IMR-90 (cell line): ENCODE measurements around the gene ZKSCAN4.

ENCODE experiments used
- BHLHE40 ChIP-seq: fragments of 150-350 bp; IDR thresholded peaks from 2 replicates; pipeline ENCODE4 v1.6.1; 2016; ENCODE audit warnings: mild to moderate bottlenecking, low read depth, low read length
- CEBPB ChIP-seq: IDR thresholded peaks from 2 replicates; pipeline ENCODE4 v1.6.1; 2012; ENCODE audit warnings: low read depth, low read length, improper control_type of control experiment
- CHD1 ChIP-seq: IDR thresholded peaks from 2 replicates; pipeline ENCODE4 v1.6.1; 2012; ENCODE audit warnings: low read depth, low read length, improper control_type of control experiment
- CTCF ChIP-seq: conservative IDR thresholded peaks from 2 replicates; pipeline ENCODE4 v1.5.1; 2012; ENCODE audit warnings: mild to moderate bottlenecking, low read depth, low read length, improper control_type of control experiment
- ELK1 ChIP-seq: fragments of 150-350 bp; IDR thresholded peaks from 2 replicates; pipeline ENCODE4 v1.6.1; 2016; ENCODE audit warnings: low read depth, mild to moderate bottlenecking, low read length, moderate library complexity, borderline replicate concordance
- FOS ChIP-seq: fragments of 150-350 bp; IDR thresholded peaks from 2 replicates; pipeline ENCODE4 v1.6.1; 2016; ENCODE audit warnings: low read depth, low read length
- MAFK ChIP-seq: IDR thresholded peaks from 2 replicates; pipeline ENCODE4 v1.6.1; 2012; ENCODE audit warnings: low read depth, low read length, improper control_type of control experiment
- MAZ ChIP-seq: IDR thresholded peaks from 2 replicates; pipeline ENCODE4 v1.6.1; 2012; ENCODE audit warnings: low read depth, mild to moderate bottlenecking, low read length, improper control_type of control experiment, moderate library complexity, borderline replicate concordance
- MXI1 ChIP-seq: IDR thresholded peaks from 2 replicates; pipeline ENCODE4 v1.6.1; 2012; ENCODE audit warnings: low read depth, mild to moderate bottlenecking, low read length, moderate library complexity, borderline replicate concordance
- POLR2A ChIP-seq: IDR thresholded peaks from 2 replicates; pipeline ENCODE4 v1.6.1; 2012; ENCODE audit warnings: mild to moderate bottlenecking, low read depth, low read length
- RAD21 ChIP-seq: IDR thresholded peaks from 2 replicates; pipeline ENCODE4 v1.6.1; 2012; ENCODE audit warnings: low read length, improper control_type of control experiment
- RCOR1 ChIP-seq: IDR thresholded peaks from 2 replicates; pipeline ENCODE4 v1.6.1; 2012; ENCODE audit warnings: mild to moderate bottlenecking, low read length, improper control_type of control experiment; ENCODE audit not compliant: insufficient replicate concordance
- SMC3 ChIP-seq: fragments of 150-350 bp; IDR thresholded peaks from 2 replicates; pipeline ENCODE4 v1.6.1; 2016; ENCODE audit warnings: low read depth, mild to moderate bottlenecking, antibody characterized with exemption, low read length, moderate library complexity
- USF2 ChIP-seq: fragments of 150-350 bp; IDR thresholded peaks from 2 replicates; pipeline ENCODE4 v1.6.1; 2017; ENCODE audit warnings: mild to moderate bottlenecking, antibody characterized with exemption, low read length, low read depth

GRCh38 chr6:28208111-28208659 is 43.9 kb downstream of the ZKSCAN4 start:
- no peak for TF ChIP-seq POLR2A
- TF ChIP-seq MAFK: no peak
- TF ChIP-seq MXI1: no peak
- no peak for TF ChIP-seq CTCF
- no peak for TF ChIP-seq FOS
- no peak for TF ChIP-seq BHLHE40
- TF ChIP-seq RAD21: no peak
- no peak for TF ChIP-seq MAZ
- TF ChIP-seq USF2: no peak
- TF ChIP-seq CEBPB: no peak
- no peak for TF ChIP-seq CHD1
- no peak for TF ChIP-seq ELK1
- no peak for TF ChIP-seq RCOR1
- no peak for TF ChIP-seq SMC3
